ENCODE measurements around the gene UVRAG.

DNA sequence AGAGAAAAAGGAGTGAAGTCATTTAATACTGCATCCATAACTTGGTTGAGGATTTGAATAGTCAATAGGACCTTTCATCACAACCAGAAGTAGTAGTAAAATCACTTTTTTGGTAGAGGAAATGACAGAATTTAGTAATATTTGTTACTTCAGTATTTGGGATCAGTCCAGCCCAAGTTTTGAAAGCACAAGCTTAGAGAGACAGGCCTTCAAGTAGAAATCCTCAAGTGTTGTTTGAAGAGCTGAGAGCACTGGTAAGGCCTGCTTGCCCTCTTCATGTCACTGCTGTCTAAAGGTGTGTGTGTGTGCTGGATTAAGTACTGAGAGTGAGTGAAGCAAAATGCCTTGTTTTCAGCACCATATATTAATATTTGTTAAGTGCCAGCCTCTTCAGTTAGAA, 254.0 kb downstream of the UVRAG start:
- TF ChIP-seq POLR2A (IDR thresholded peaks at IDR 0.05) (no peak), CTCF (IDR thresholded peaks at IDR 0.05 in 4 of 5, conservative IDR thresholded peaks at IDR 0.05 in 1 of 5) (no peak)

Measured in gastrocnemius medialis (tissue), 4 donors.